ENCODE results near the gene ATP9A. TPM values are rescaled to one million over a fixed set of nuclear protein-coding genes. Genes with fewer than 3 reads are reported as not detected.
A peak's percentile ranks its signal among the peaks of the same experiment; 100 is the strongest.

Gene ATP9A
- total RNA-seq, 4 donors from 2014 or later: 52.5 to 72.8 (median 61.7) TPM

- intact Hi-C loops (cut with DNase I): no loop called here
- WGBS, 2 donors: 93 to 94% methylated on average over 7 of the region's 7 CpGs
- Histone ChIP-seq H3K27ac (no peak overlapping the region), H3K4me1 (peaks cover 18 to 29% of the 10 kb centered on the region in 2 donors), H3K36me3 (no peaks in the 10 kb centered on the region), H3K27me3 (no peaks in the 10 kb centered on the region), H3K9me3 (no peaks in the 10 kb centered on the region), H3K4me3 (replicated peaks in 1 of 3) (no peak overlapping the region)
- TF ChIP-seq CTCF (IDR thresholded peaks at IDR 0.05) (no peak), POLR2A (IDR thresholded peaks at IDR 0.05) (no peak)
- DNase-seq: no peak
Measured at GRCh38 chr20:51792960-51793359, 24.8 kb upstream of the ATP9A start.

DNA sequence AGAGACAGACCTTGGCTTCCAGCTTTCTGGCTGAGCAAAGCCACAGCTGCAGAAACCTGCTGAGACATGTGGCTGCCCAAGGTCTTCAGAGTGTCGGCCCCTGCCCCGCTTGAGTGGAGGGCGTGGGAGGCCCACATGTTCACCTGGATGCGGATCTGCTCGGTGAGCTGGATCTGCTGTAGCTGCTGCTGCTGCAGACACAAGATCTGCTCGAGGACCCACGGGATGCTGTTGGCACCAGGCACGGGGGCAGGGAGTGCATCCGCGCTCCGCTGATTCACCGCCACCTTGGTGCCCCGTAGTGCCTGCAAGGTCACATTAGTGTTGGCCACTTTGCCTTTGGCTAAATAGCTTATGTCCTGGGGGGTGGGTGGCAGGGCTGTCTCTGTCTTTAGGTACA lies 23.4 kb upstream of the ATP9A start:
- peaks cover 7 to 21% of the 10 kb centered on the region in 2 donors for H3K4me1 ChIP-seq
- no peak overlapping the region for H3K4me3 ChIP-seq (replicated peaks in 1 of 3)
- DNase-seq: peak; percentile 87 to 89
- intact Hi-C loops (cut with DNase I): no loop called here
- TF ChIP-seq POLR2A (IDR thresholded peaks at IDR 0.05) (no peak), CTCF (IDR thresholded peaks at IDR 0.05) (no peak)
- H3K27me3 ChIP-seq: no peaks in the 10 kb centered on the region
- peak overlapping the region in 1 of 3 donors; percentile 30 for H3K27ac ChIP-seq
- WGBS, 2 donors: 4 to 35% methylated on average over 4 to 6 of the region's 13 CpGs
- H3K9me3 ChIP-seq: no peaks in the 10 kb centered on the region
- no peaks in the 10 kb centered on the region for H3K36me3 ChIP-seq

GRCh38 chr20:51790256-51790655 lies 22.1 kb upstream of the ATP9A start:
- peaks cover 0 to 7% of the 10 kb centered on the region in 2 donors for H3K4me1 ChIP-seq
- H3K27me3 ChIP-seq: no peaks in the 10 kb centered on the region
- H3K9me3 ChIP-seq: no peaks in the 10 kb centered on the region
- no peaks in the 10 kb centered on the region for H3K36me3 ChIP-seq
- WGBS, 2 donors: 90 to 93% methylated on average over 12 to 17 of the region's 17 CpGs
- intact Hi-C loops (cut with DNase I): no loop called here
- no peak for TF ChIP-seq POLR2A (IDR thresholded peaks at IDR 0.05)
- TF ChIP-seq CTCF (IDR thresholded peaks at IDR 0.05): no peak
- no peak for DNase-seq
- no peak overlapping the region for H3K4me3 ChIP-seq (replicated peaks in 1 of 3)
- H3K27ac ChIP-seq: no peak overlapping the region

DNA sequence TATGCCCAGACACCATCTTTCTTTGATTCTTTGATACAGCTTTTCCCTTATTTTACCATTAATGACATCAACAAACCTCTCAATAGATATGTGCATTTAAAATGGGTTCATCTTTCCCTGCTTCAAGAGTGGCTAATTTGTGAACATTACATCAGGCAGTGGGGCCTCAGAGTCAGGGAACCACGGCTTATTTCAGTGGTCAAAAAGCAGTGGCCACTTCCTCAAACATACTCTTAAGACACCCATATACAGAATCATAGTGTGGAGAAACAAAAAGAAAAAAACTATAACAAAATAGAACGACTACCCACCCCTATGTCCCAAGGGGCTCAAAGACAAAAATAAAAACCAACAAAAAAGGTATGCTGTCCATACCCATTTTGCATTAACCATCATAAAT lies 21.2 kb upstream of the ATP9A start:
- Histone ChIP-seq H3K27ac (no peak overlapping the region), H3K4me3 (replicated peaks in 1 of 3) (no peak overlapping the region), H3K9me3 (no peaks in the 10 kb centered on the region), H3K27me3 (no peaks in the 10 kb centered on the region), H3K4me1 (peaks cover 0 to 7% of the 10 kb centered on the region in 2 donors), H3K36me3 (no peaks in the 10 kb centered on the region)
- intact Hi-C loops (cut with DNase I): no loop called here
- DNase-seq: no peak
- WGBS, 2 donors: 77 to 85% methylated on average over 2 of the region's 2 CpGs
- TF ChIP-seq CTCF (IDR thresholded peaks at IDR 0.05) (no peak), POLR2A (IDR thresholded peaks at IDR 0.05) (no peak)

- Histone ChIP-seq H3K9me3 (no peaks in the 10 kb centered on the region), H3K4me1 (peaks cover 0 to 7% of the 10 kb centered on the region in 2 donors), H3K36me3 (no peaks in the 10 kb centered on the region), H3K27me3 (no peaks in the 10 kb centered on the region), H3K4me3 (replicated peaks in 1 of 3) (no peak overlapping the region), H3K27ac (no peak overlapping the region)
- WGBS, 2 donors: 93 to 94% methylated on average over 14 of the region's 14 CpGs
- no peak for DNase-seq
- intact Hi-C loops (cut with DNase I): no loop called here
- TF ChIP-seq CTCF (IDR thresholded peaks at IDR 0.05) (no peak), POLR2A (IDR thresholded peaks at IDR 0.05) (no peak)
Measured at GRCh38 chr20:51788822-51789221, 20.6 kb upstream of the ATP9A start.
